ENCODE measurements around the gene PROZ.

DNA sequence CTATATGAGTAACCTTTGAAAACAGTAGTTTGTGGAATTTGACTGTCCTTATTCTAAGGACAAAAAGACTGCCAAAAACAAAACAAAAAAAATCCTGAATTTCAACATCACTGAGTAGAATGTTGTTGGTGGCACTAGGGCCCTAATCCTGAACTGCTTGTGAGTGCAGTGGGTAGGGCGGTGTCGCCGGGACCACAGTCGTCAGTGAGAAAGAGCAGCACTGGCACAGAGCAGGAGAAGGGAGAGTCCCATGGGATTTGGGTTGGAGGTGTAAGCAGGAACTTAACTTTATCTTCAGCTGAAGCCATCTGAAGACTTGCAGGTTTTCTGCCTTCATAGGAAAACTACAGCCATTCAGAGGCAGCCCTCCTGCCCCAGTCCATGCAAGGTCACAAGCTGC, 44.5 kb downstream of the PROZ start:
- TF ChIP-seq, protein P1, sequence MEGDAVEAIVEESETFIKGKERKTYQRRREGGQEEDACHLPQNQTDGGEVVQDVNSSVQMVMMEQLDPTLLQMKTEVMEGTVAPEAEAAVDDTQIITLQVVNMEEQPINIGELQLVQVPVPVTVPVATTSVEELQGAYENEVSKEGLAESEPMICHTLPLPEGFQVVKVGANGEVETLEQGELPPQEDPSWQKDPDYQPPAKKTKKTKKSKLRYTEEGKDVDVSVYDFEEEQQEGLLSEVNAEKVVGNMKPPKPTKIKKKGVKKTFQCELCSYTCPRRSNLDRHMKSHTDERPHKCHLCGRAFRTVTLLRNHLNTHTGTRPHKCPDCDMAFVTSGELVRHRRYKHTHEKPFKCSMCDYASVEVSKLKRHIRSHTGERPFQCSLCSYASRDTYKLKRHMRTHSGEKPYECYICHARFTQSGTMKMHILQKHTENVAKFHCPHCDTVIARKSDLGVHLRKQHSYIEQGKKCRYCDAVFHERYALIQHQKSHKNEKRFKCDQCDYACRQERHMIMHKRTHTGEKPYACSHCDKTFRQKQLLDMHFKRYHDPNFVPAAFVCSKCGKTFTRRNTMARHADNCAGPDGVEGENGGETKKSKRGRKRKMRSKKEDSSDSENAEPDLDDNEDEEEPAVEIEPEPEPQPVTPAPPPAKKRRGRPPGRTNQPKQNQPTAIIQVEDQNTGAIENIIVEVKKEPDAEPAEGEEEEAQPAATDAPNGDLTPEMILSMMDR (IDR thresholded peaks at IDR 0.05) = no peak
- no peak for TF ChIP-seq EP300 (IDR thresholded peaks at IDR 0.05)
- TF ChIP-seq POLR2AphosphoS5 (IDR thresholded peaks at IDR 0.05) = no peak

Measured in sigmoid colon (tissue), 4 donors.